Suppressor macrophage treated with lipopolysaccharide for 4 hours (primary cell): ENCODE results near the gene SNX12.

ENCODE experiments used
- DNase-seq: peaks from one replicate; pipeline ENCODE4 v3.0.0-alpha.2; 2020

The SNX12 gene

GRCh38 chrX:71068044-71068918 lies at the start of gene SNX12:
Gene SNX12 (minus strand): TSS chrX:71068334. CDS start chrX:71068306, 28 bp downstream.
- peak; percentile 92 for DNase-seq

- DNase-seq = no peak
Observed at GRCh38 chrX:71117358-71117757, 49.2 kb upstream of the SNX12 start.

- DNase-seq = no peak
Observed at GRCh38 chrX:71111921-71112431, 43.8 kb upstream of the SNX12 start.

GRCh38 chrX:71111141-71111843 lies 43.2 kb upstream of the SNX12 start, which contains the start of gene IL2RG:
Gene IL2RG (minus strand): TSS chrX:71111577. CDS start chrX:71111539, 38 bp downstream.
- DNase-seq = peak; percentile 66

GRCh38 chrX:71109051-71109450 lies 40.9 kb upstream of the SNX12 start:
- DNase-seq = no peak

GRCh38 chrX:71107762-71108360 lies 39.7 kb upstream of the SNX12 start:
- DNase-seq = no peak

- no peak for DNase-seq
Observed at GRCh38 chrX:71107245-71107644, 39.1 kb upstream of the SNX12 start.

- DNase-seq = no peak
Observed at GRCh38 chrX:71106427-71106826, 38.3 kb upstream of the SNX12 start, which contains the start of gene CXorf65. Gene CXorf65 (minus strand): TSS chrX:71106740. CDS start chrX:71106556, 184 bp downstream.

- DNase-seq = no peak
Observed at GRCh38 chrX:71105628-71106027, 37.5 kb upstream of the SNX12 start.

GRCh38 chrX:71103110-71103983 lies 35.2 kb upstream of the SNX12 start:
- no peak for DNase-seq

GRCh38 chrX:71102292-71102691 lies 34.2 kb upstream of the SNX12 start:
- DNase-seq = no peak

- no peak for DNase-seq
Observed at GRCh38 chrX:71100581-71101505, 32.7 kb upstream of the SNX12 start.

GRCh38 chrX:71099736-71100135 lies 31.6 kb upstream of the SNX12 start:
- DNase-seq = no peak

GRCh38 chrX:71098951-71099506 lies 30.9 kb upstream of the SNX12 start:
- DNase-seq = no peak

GRCh38 chrX:71098302-71098701 lies 30.2 kb upstream of the SNX12 start:
- peak; percentile 71 for DNase-seq

- no peak for DNase-seq
Observed at GRCh38 chrX:71096760-71097032, 28.6 kb upstream of the SNX12 start.

GRCh38 chrX:71095981-71096759 lies 28.0 kb upstream of the SNX12 start:
- DNase-seq = peak; percentile 39

- DNase-seq = peak; percentile 87
Observed at GRCh38 chrX:71095555-71095980, 27.4 kb upstream of the SNX12 start, which contains the start of gene FOXO4. Gene FOXO4 (plus strand): TSS chrX:71095851. CDS start chrX:71096529, 678 bp downstream.

- DNase-seq = no peak
Observed at GRCh38 chrX:71095033-71095432, 26.9 kb upstream of the SNX12 start.

- DNase-seq = no peak
Observed at GRCh38 chrX:71091263-71091662, 23.1 kb upstream of the SNX12 start.
